Stimulated activated CD8-positive, alpha-beta memory T cell treated with anti-CD3 and anti-CD28 coated beads, Interleukin-15, amount 100 ng/mL, for 24 hours (primary cell): ENCODE results near the gene ZNRF3.
"Not testable (repeated sequence)": the region's sequence is repeated elsewhere in the genome, so short reads cannot be mapped to it uniquely, and the experiment has no call there.

ENCODE experiments used
- DNase-seq: peaks from one replicate; pipeline ENCODE4 v3.0.0-alpha.2; 2020; ENCODE audit warnings: low read depth

Gene ZNRF3

DNA sequence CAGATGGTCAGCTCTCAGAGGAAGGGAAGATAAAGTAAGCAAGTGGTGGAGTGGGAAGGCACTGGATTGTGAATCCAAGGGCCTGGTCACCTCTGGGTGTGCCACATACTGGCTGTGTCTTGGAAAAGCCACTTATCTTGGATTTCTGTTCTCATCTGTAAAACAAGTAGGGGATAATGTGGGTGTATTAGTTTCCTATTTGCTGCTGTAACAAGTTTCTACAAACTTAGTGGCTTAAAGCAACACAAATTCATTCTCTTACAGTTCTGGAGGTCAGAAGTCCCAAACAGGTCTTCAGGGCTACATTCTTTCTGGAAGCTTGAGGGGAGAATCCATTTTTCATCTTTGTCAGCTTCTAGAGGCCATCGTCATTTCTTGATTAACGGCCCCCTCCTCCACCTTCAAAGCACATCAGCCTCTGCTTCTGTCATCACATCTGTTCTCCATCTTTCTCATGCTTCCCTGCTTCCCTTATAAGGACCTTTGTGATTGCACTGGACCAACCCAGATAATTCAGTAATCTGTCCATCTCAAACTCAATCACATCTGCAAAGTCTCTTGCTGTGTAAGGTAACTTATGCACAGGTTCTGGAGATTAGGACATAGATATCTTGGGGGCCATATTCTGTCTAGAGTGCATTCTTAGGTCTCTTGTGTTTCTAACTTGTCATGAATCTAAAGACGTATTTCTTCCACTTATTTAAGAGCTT is 102.4 kb downstream of the ZNRF3 start:
- DNase-seq: no peak

GRCh38 chr22:28986366-28986765 is 103.0 kb downstream of the ZNRF3 start:
- no peak for DNase-seq

DNA sequence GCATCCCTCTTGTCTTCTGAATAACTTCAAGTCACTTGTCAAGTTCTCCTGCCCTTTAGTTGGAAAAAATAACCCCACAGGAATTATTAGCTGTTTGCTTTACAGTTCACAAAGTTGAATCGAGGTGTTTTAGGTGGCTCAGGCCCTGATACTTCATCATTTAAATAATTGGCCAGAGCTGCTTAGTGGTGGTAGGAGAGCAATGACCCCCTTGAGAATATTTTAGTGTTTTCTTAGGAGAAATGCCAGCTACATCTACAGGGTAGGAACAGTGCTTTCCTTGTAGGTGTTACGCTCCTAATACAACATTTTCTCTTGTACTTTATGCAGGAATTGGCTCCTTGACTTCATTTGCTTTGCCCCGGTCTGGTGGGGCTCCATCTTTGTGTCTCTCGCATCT is 105.1 kb downstream of the ZNRF3 start:
- DNase-seq: no peak

- no peak for DNase-seq
Measured at GRCh38 chr22:28989035-28989464, 105.7 kb downstream of the ZNRF3 start.

DNA sequence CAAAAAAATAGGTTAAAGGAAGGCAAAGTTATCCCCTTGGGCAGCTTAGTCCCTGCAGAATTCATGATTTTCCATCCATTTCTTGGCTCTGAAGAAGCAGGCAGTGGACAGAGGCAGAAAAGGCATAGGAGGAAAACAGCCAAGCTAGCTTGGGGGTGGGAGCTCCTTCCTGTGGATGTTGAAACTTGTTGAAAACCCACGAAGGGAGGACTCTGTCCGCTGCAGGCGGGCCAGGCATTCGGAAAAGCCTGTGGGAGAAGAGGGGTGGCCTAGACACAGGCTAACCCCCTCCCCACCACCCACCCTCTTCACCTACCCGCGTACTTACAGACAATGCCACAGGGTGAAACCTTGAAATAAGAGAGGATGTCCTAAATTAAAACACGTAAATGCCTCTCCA is 106.1 kb downstream of the ZNRF3 start:
- no peak for DNase-seq

DNA sequence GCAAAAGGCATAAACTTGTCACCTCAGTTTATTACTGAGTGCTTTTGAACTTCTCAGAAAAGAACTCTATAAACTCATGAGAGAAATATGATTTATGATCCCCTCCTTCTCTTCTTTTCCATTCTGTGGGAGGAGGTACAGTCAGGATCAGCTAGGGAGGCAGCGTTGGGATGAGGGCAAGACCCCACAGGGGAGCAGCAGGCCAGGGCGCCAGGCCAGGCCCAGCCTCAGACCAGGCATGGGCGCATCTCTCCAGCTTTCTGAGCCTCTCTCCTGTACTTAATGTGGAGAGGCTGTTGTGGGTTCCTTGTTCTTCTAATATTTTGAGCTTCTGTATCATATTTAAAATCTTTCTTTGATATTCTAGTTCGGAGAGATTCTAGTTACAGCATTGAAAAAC is 106.5 kb downstream of the ZNRF3 start:
- DNase-seq: no peak

GRCh38 chr22:28992565-28993356 is 109.4 kb downstream of the ZNRF3 start:
- DNase-seq: no peak

GRCh38 chr22:28994522-28994921 is 111.2 kb downstream of the ZNRF3 start:
- no peak for DNase-seq

GRCh38 chr22:28995551-28995950 is 112.2 kb downstream of the ZNRF3 start:
- DNase-seq: no peak

DNA sequence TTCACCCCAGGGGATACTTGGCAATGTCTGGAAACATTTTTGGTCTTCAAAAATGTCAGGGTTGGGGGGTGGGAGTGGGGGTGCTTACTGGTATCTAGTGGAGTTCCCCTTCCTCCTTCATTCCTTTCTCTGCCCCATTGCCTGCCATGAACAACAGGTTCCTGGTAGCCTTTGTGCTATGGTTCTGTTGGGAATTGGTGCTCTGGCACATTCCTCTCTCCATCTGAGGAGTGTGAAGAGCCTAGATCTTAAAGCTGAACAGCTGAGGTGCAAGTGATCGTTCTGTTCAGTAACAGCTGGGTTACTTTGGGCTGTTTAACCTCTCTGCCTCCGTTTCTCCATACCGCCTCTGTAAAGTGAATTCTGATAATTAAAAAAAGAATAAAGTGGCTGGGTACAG is 114.0 kb downstream of the ZNRF3 start:
- no peak for DNase-seq

DNA sequence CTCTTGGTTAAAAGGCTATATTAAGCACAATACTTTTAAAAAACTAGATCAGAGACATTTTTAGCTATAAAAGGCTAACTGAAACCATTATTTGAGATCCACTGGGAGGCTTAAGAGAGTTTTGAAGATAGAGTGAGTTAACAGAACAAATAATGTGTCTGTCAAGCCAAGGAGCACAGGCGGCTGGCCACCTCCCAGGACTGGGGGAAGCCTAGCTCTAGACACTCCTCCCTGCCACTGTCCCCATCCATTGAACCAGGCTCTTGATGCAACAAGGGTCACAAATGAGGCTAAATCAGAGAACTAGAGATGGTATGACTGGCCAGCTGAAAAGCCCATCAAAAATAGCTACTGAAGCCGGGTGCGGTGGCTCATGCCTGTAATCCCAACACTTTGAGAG is 115.3 kb downstream of the ZNRF3 start:
- DNase-seq: no peak

- no peak for DNase-seq
Measured at GRCh38 chr22:28999510-28999909, 116.1 kb downstream of the ZNRF3 start.

DNA sequence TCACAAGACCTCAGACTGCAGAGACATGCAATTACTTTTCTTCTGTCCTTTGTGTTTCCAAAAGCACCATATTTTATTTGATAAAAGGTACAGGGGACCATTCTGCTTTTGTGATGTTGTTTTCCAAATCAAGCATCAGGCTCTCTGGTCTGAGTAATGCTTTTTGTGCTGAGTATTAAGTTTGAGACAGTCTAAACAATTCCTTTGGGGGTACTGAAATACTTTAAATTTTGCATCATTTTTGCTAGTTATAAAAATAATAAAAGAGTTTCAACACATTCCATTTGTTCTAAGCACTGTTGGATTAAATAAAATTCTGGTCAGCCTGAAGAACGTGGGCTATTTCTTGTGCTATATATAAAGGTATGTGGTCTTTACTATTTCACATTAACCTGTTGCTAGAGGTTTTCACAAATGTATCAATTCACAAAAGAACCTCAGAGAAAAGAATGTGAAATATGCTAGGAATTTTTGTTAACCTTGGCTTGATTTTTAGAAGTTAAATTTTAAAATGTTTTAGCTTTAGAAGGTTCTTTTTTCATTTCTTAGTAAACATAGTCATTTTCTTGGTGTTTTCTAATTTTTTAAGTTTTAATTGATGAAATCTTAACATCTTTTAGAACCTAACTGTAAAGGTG is 116.7 kb downstream of the ZNRF3 start:
- no peak for DNase-seq

DNA sequence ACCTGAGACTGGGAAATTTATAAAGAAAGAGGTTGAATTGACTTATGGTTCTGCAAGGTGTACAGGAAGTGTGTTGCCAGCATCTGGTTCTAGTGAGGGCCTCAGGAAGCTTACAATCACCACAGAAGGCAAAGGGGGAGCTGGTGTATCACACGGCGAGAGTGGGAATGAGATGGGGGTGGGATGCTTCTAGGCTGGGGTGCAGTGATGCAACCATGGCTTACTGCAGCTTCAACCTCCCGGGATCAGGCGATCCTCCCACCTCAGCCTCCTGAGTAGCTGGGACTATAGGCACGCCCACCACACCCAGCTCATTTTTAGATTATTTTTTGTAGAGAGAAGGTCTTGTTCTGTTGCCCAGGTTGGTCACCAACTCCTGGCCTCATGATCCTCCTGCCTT is 117.3 kb downstream of the ZNRF3 start:
- DNase-seq: no peak

DNA sequence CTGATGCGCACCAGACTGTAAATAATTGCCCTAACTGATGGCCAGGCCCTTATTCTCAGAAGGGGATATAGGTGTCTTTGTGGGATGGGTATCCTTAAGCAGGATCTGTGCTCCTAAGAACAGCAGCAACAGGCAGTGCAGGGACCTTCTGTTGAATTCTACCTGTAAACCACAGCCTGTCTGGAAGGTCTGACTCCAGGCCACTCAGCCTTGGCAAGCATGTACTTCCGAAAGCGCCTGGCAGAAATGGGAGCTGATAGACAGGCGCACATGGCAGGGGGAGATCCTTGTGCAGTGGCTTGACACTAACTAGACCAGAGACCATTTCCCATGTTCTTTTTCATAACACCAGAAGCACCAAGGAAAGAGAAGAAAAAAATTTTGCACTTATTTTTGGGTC is 119.2 kb downstream of the ZNRF3 start:
- no peak for DNase-seq

DNA sequence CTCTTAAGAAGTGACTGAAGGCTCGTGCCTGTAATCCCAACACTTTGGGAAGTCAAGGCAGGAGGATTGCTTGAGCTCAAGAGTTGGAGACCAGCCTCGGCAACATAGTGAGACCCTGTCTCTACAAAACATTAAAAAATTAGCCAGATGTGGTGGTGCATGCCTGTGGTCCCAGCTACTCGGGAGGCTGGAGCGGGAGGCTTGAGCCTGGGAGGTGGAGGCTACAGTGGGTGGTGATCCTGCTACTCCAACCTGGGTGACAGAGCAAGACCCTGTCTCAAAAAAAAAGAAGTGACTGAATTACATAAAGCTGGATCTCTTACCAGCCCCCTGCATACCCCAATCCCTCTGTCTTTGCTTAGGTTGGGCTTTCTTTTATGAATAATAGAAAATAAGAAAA is 120.2 kb downstream of the ZNRF3 start:
- DNase-seq: no peak

- no peak for DNase-seq
Measured at GRCh38 chr22:29003975-29004646, 120.7 kb downstream of the ZNRF3 start.

- no peak for DNase-seq
Measured at GRCh38 chr22:29004647-29005371, 121.4 kb downstream of the ZNRF3 start.

DNA sequence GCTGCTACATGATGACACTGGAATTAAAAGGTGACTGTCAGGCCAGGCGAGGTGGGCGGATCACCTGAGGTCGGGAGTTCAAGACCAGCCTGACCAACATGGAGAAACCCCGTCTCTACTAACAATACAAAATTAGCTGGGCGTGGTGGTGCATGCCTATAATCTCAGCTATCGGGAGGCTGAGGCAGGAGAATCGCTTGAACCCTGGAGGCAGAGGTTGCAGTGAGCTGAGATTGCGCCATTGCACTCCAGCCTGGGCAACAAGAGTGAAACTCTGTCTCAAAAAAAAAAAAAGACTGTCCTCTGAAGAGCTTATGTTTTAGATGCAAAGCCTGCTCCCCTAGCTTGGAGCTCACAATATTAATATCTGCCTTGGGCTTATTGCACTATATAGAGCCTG is 122.4 kb downstream of the ZNRF3 start:
- DNase-seq: not testable (repeated sequence)

DNA sequence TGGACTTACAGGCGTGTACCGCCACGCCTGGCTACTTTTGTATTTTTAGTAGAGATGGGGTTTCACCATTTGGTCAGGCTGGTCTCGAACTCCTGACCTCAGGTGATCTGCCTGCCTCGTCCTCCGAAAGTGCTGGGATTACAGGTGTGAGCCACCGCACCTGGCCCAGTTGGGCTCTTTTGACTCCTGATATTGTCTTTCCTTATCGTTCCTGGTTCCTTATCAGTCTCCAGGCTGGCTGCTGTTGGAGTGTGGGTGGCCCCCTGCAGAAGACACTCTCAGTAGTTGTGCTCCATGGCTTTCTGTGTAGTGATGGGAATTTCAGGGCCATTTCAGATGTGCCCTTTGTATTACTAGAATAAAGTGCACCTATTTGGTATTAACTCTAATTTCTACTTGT is 123.0 kb downstream of the ZNRF3 start:
- no peak for DNase-seq

DNA sequence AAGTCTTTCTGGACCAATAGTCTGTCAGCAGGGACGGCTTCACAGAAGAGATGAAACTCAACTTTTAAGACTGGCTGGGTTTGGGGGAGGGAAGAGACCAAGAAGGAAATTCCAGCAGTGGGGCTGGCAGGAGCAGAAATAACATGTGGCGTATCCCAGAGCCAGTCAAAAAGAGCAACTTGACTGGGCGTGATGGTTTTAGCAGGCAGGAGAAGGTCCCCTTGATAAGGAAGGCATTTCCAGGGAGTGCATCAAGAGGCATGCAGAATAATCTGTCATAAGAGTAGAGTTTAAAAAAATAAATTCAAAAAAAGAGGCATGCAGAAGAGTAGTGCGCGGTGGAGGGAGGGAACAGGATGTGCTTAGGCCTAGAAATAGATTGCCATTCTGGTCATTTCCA is 125.8 kb downstream of the ZNRF3 start:
- DNase-seq: no peak
